Measurements from ENCODE around the gene DPT. TPM values are rescaled to one million over a fixed set of nuclear protein-coding genes. Genes with fewer than 3 reads are reported as not detected.
A peak's percentile ranks its signal among the peaks of the same experiment; 100 is the strongest.

DPT gene
- total and polyA plus RNA-seq, 12 donors: 0.44 to 59.1 (median 6.8) TPM

GRCh38 chr1:168692472-168692871 is 36.5 kb downstream of the DPT start:
- Histone ChIP-seq H3K27ac (no peak overlapping the region), H3K4me1 (replicated peaks in 1 of 2) (no peaks in the 10 kb centered on the region)
- WGBS, 4 donors: 83 to 95% (median 87%) methylated on average over 3 of the region's 3 CpGs

GRCh38 chr1:168691541-168691940 is 37.5 kb downstream of the DPT start:
- H3K9me3 ChIP-seq (replicated peaks in 1 of 3): no peaks in the 10 kb centered on the region
- WGBS, 4 donors: 76 to 88% (median 79%) methylated on average over 5 of the region's 5 CpGs
- no peaks in the 10 kb centered on the region for H3K27me3 ChIP-seq
- no peak for TF ChIP-seq CTCF (IDR thresholded peaks at IDR 0.05)
- no peak for TF ChIP-seq POLR2A (IDR thresholded peaks at IDR 0.05)
- no peak overlapping the region for H3K27ac ChIP-seq
- intact Hi-C loops (cut with DNase I): no loop called here
- no peaks in the 10 kb centered on the region for H3K36me3 ChIP-seq (replicated peaks in 1 of 2)
- peak in 1 of 7 donors; percentile 65 for DNase-seq
- H3K4me1 ChIP-seq (replicated peaks in 1 of 2): no peaks in the 10 kb centered on the region
- H3K4me3 ChIP-seq: no peak overlapping the region

More at GRCh38 chr1:168692472-168692871, 36.5 kb downstream of the DPT start:
- Histone ChIP-seq H3K9me3 (replicated peaks in 1 of 3) (no peaks in the 10 kb centered on the region), H3K36me3 (replicated peaks in 1 of 2) (no peaks in the 10 kb centered on the region), H3K27me3 (no peaks in the 10 kb centered on the region), H3K4me3 (no peak overlapping the region)
- intact Hi-C loops (cut with DNase I): no loop called here
- TF ChIP-seq CTCF (IDR thresholded peaks at IDR 0.05): no peak
- TF ChIP-seq POLR2A (IDR thresholded peaks at IDR 0.05): no peak
- DNase-seq: no peak

- Histone ChIP-seq H3K36me3 (replicated peaks in 1 of 2) (no peaks in the 10 kb centered on the region), H3K4me3 (no peak overlapping the region), H3K27ac (no peak overlapping the region), H3K27me3 (no peaks in the 10 kb centered on the region), H3K4me1 (replicated peaks in 1 of 2) (no peaks in the 10 kb centered on the region), H3K9me3 (replicated peaks in 1 of 3) (no peaks in the 10 kb centered on the region)
- intact Hi-C loops (cut with DNase I): no loop called here
- DNase-seq: peak in 1 of 7 donors; percentile 63
- TF ChIP-seq CTCF (IDR thresholded peaks at IDR 0.05) (no peak), POLR2A (IDR thresholded peaks at IDR 0.05) (no peak)
- 80 to 87% (median 84%) methylated on average over 8 of the region's 8 CpGs for WGBS, 4 donors
Measured at GRCh38 chr1:168689726-168690602, 39.0 kb downstream of the DPT start.

GRCh38 chr1:168689327-168689657 is 39.7 kb downstream of the DPT start:
- no peak for DNase-seq
- 88 to 92% (median 89%) methylated on average over 2 of the region's 2 CpGs for WGBS, 4 donors
- Histone ChIP-seq H3K27me3 (no peaks in the 10 kb centered on the region), H3K36me3 (replicated peaks in 1 of 2) (no peaks in the 10 kb centered on the region), H3K4me3 (no peak overlapping the region), H3K9me3 (replicated peaks in 1 of 3) (no peaks in the 10 kb centered on the region), H3K4me1 (replicated peaks in 1 of 2) (no peaks in the 10 kb centered on the region), H3K27ac (no peak overlapping the region)
- TF ChIP-seq POLR2A (IDR thresholded peaks at IDR 0.05): no peak
- no peak for TF ChIP-seq CTCF (IDR thresholded peaks at IDR 0.05)
- intact Hi-C loops (cut with DNase I): no loop called here
